Subcutaneous adipose tissue (tissue), 4 donors: ENCODE data around the gene APOL4. TPM values are rescaled to one million over a fixed set of nuclear protein-coding genes. Genes with fewer than 3 reads are reported as not detected.

Experiments
- CTCF ChIP-seq: fragments of 450-650 bp; IDR thresholded peaks from one replicate; pipeline ENCODE4 v1.5.1; 2016; ENCODE audit warnings: low read depth, mild to moderate bottlenecking, control low read depth, antibody characterized with exemption, moderate library complexity
- total RNA-seq, 4 donors: library from RNA; depleted of rRNA; stranded (reverse); fragments of >200 nt; gene quantifications; one replicate each; pipeline ENCODE4 v1.1.0, GENCODE V29; 2016

APOL4 gene
- total RNA-seq, 4 donors from 2014 or later: 0.68 to 80.8 (median 35.8) TPM

- no peak for TF ChIP-seq CTCF
These were observed 21.4 kb downstream of the APOL4 start for GRCh38 chr22:36180038-36180880.

- TF ChIP-seq CTCF: no peak
These were observed 24.4 kb downstream of the APOL4 start for GRCh38 chr22:36177160-36177559.

- TF ChIP-seq CTCF: no peak
These were observed 25.7 kb downstream of the APOL4 start for GRCh38 chr22:36175892-36176291.

GRCh38 chr22:36171941-36172340, 29.7 kb downstream of the APOL4 start:
- TF ChIP-seq CTCF: no peak

- no peak for TF ChIP-seq CTCF
These were observed 34.9 kb downstream of the APOL4 start for GRCh38 chr22:36166518-36167220.

- no peak for TF ChIP-seq CTCF
These were observed 35.5 kb downstream of the APOL4 start for GRCh38 chr22:36166086-36166485.

GRCh38 chr22:36165141-36165540, 36.5 kb downstream of the APOL4 start:
- TF ChIP-seq CTCF: no peak
